GM12878 (cell line): ENCODE data around the gene CTDP1. TPM values are rescaled to one million over a fixed set of nuclear protein-coding genes. Genes with fewer than 3 reads are reported as not detected.
A peak's percentile ranks its signal among the peaks of the same experiment; 100 is the strongest.

Source experiments
- ATAC-seq: fragments of 200-7000 bp; cut with Tn5 transposase; 3 replicates; pipeline ENCODE4 v1.9.1; 2020; ENCODE audit warnings: mild to moderate bottlenecking, moderate library complexity
- BruUV-seq: library from RNA; stranded (reverse); fragments of 400-500 nt; replicated peaks from 2 replicates; lab custom pipeline; 2021; lab: Mats Ljungman, UMichigan
- CTCF ChIA-PET: fragments of 300-600 bp; sonication (Branson Sonifier 250); formaldehyde crosslinking; extraction: SDS; loops from one replicate; lab custom pipeline; 2021; ENCODE audit warnings: inconsistent platforms; lab: Yijun Ruan, JAX
- POLR2A ChIA-PET: fragments of 350-600 bp; formaldehyde crosslinking; extraction: SDS; loops from one replicate; lab custom pipeline; 2021; ENCODE audit warnings: inconsistent platforms; lab: Charles Lee
- RAD21 ChIA-PET: fragments of 300-600 bp; sonication (Branson Sonifier 250); formaldehyde crosslinking; loops from one replicate; lab custom pipeline; 2023; ENCODE audit warnings: antibody characterized with exemption; ENCODE audit not compliant: unreplicated experiment; lab: Charles Lee
- SMC1A ChIA-PET: fragments of 300-600 bp; sonication (Branson Sonifier 250); formaldehyde crosslinking; loops from one replicate; lab custom pipeline; 2023; ENCODE audit not compliant: unreplicated experiment, uncharacterized antibody; lab: Charles Lee
- DNase-seq: peaks from one replicate; pipeline ENCODE4 v3.0.0-alpha.2; 2011; ENCODE audit warnings: low read depth, low spot score
- FAIRE-seq: peaks from 3 replicates; lab custom pipeline; 2011; peaks lifted over from hg19 to GRCh38; lab: Jason Lieb, UNC
- H2AFZ ChIP-seq: 2 replicates; pipeline ENCODE4 v1.6.0; 2011; ENCODE audit warnings: low read depth, low read length, control low read depth; ENCODE audit not compliant: control insufficient read depth
- H3K27ac ChIP-seq: 2 replicates; pipeline ENCODE4 v1.5.1; 2011; ENCODE audit warnings: control low read depth; ENCODE audit not compliant: control insufficient read depth, insufficient read depth
- H3K27me3 ChIP-seq, 2 experiments: replicated peaks in 1 of 2; 2 replicates each; pipeline versions ENCODE4 v1.6.0 to v1.6.1; 2011; ENCODE audit warnings: low read length in 1 of 2; ENCODE audit not compliant: control insufficient read depth in 2 of 2, insufficient read depth in 2 of 2
- H3K36me3 ChIP-seq, 2 experiments: 2 replicates each; pipeline ENCODE4 v1.5.1; 2011; ENCODE audit warnings: low read length in 1 of 2; ENCODE audit not compliant: control insufficient read depth in 2 of 2, insufficient read depth in 2 of 2
- H3K4me1 ChIP-seq: 2 replicates; pipeline ENCODE4 v1.6.1; 2011; ENCODE audit warnings: mild to moderate bottlenecking, low read length, moderate library complexity, mixed read lengths; ENCODE audit not compliant: control insufficient read depth, insufficient read depth
- H3K4me2 ChIP-seq: 2 replicates; pipeline ENCODE4 v1.6.0; 2011; ENCODE audit warnings: control low read depth; ENCODE audit not compliant: control insufficient read depth, insufficient read depth
- H3K4me3 ChIP-seq: fragments of 200-600 bp; sonication (generic); 2 replicates; pipeline ENCODE4 v1.5.1; 2016
- H3K79me2 ChIP-seq: 2 replicates; pipeline ENCODE4 v1.6.0; 2011; ENCODE audit warnings: low read length; ENCODE audit not compliant: control insufficient read depth, insufficient read depth
- H3K9ac ChIP-seq: 2 replicates; pipeline ENCODE4 v1.8.0; 2011; ENCODE audit warnings: low read length, control low read depth, mixed read lengths; ENCODE audit not compliant: control insufficient read depth, insufficient read depth
- H3K9me3 ChIP-seq: replicated peaks from 3 replicates; pipeline ENCODE4 v1.5.1; 2011; ENCODE audit warnings: mild to moderate bottlenecking, low read length; ENCODE audit not compliant: control insufficient read depth, insufficient read depth
- H4K20me1 ChIP-seq: 2 replicates; pipeline ENCODE4 v1.6.0; 2011; ENCODE audit not compliant: control insufficient read depth, insufficient read depth
- ATF7 ChIP-seq: fragments of 450-650 bp; IDR thresholded peaks from 2 replicates; pipeline ENCODE4 v1.6.1; 2016; ENCODE audit warnings: low read depth, mild to moderate bottlenecking
- BHLHE40 ChIP-seq, 2 experiments: fragments of 450-650 bp in 1 of 2; IDR thresholded peaks; 2 replicates each; pipeline ENCODE4 v1.6.1; 2011 to 2017; ENCODE audit warnings: low read depth in 2 of 2, borderline replicate concordance in 1 of 2, improper control_type of control experiment in 1 of 2, low read length in 1 of 2, mild to moderate bottlenecking in 1 of 2
- CHD4 ChIP-seq: fragments of 200-600 bp; sonication (generic); IDR thresholded peaks from 2 replicates; pipeline ENCODE4 v1.6.1; 2016; ENCODE audit warnings: mild to moderate bottlenecking
- CREB1 ChIP-seq: IDR thresholded peaks from 2 replicates; pipeline ENCODE4 v1.6.1; 2012; ENCODE audit warnings: low read depth, mild to moderate bottlenecking, inconsistent platforms
- EED ChIP-seq: sonication (generic); IDR thresholded peaks from 2 replicates; pipeline ENCODE4 v1.6.1; 2016; ENCODE audit warnings: antibody characterized with exemption, low read depth
- KLF5 ChIP-seq: fragments of 450-650 bp; IDR thresholded peaks from 2 replicates; pipeline ENCODE4 v1.6.1; 2014; ENCODE audit warnings: mild to moderate bottlenecking; ENCODE audit not compliant: partially characterized antibody
- MTA2 ChIP-seq: fragments of 450-650 bp; IDR thresholded peaks from 2 replicates; pipeline ENCODE4 v1.6.1; 2016; ENCODE audit warnings: low read depth, mild to moderate bottlenecking, moderate library complexity
- MTA3 ChIP-seq: IDR thresholded peaks from 2 replicates; pipeline ENCODE4 v1.6.1; 2012; ENCODE audit warnings: low read length, inconsistent platforms, borderline replicate concordance
- PML ChIP-seq: IDR thresholded peaks from 2 replicates; pipeline ENCODE4 v1.6.1; 2012; ENCODE audit warnings: low read length, inconsistent platforms
- POLR2AphosphoS2 ChIP-seq: IDR thresholded peaks from 2 replicates; pipeline ENCODE4 v1.6.1; 2011; ENCODE audit warnings: low read depth, mild to moderate bottlenecking, low read length, improper control_type of control experiment, moderate library complexity
- RUNX3 ChIP-seq: IDR thresholded peaks from 2 replicates; pipeline ENCODE4 v1.6.1; 2012; ENCODE audit warnings: low read length, inconsistent platforms
- SMC3 ChIP-seq: IDR thresholded peaks from 2 replicates; pipeline ENCODE4 v1.6.1; 2011; ENCODE audit warnings: low read length, improper control_type of control experiment, borderline replicate concordance
- SPI1 ChIP-seq: IDR thresholded peaks from 2 replicates; pipeline ENCODE4 v1.6.1; 2011; ENCODE audit warnings: low read depth, mild to moderate bottlenecking, low read length, moderate library complexity, borderline replicate concordance; ENCODE audit not compliant: insufficient read depth
- SREBF1 ChIP-seq: IDR thresholded peaks from 2 replicates; pipeline ENCODE4 v1.6.1; 2012; ENCODE audit warnings: mild to moderate bottlenecking, low read length
- USF2 ChIP-seq: IDR thresholded peaks from 2 replicates; pipeline ENCODE4 v1.6.1; 2011; ENCODE audit warnings: low read depth, low read length, improper control_type of control experiment, borderline replicate concordance
- WGBS: methylation state at CpG from one replicate; pipeline ENCODE4 v1.1.6; 2016; ENCODE audit warnings: low lambda C conversion rate; ENCODE audit not compliant: insufficient replicate concordance, insufficient coverage; ENCODE audit errors: missing lambda C conversion rate; 5-methylcytosine and 5-hydroxymethylcytosine counted together
- in situ Hi-C: fragments of 300-500 bp; cut with MboI; formaldehyde crosslinking; loops from 9 replicates; pipeline ENCODE4 v1.14.3; 2018; ENCODE audit warnings: mixed read lengths
- intact Hi-C: fragments of 100-400 bp; cut with micrococcal nuclease; formaldehyde crosslinking; loops from one replicate; pipeline ENCODE4 v1.14.2; 2022; ENCODE audit not compliant: unreplicated experiment
- polyA plus RNA-seq, 11 experiments: library from polyadenylated mRNA; depleted of rRNA in 4 of 11; unstranded in 6 of 11; stranded (reverse) in 5 of 11; fragments of >200 nt; fragmentation: Nextera tagmentation in 4 of 11; fragmentation: Illumina TruSeq in 1 of 11; extraction: Ambion mirVana in 4 of 11; extraction: Trizol in 1 of 11; gene quantifications; 1 replicate in 1 of 11; 2 replicates in 10 of 11; pipeline versions ENCODE4 v1.2.1 to v1.2.3, GENCODE V29; 2011 to 2016; ENCODE audit warnings: inconsistent platforms in 2 of 11, missing spikeins in 2 of 11, low read depth in 1 of 11
- total RNA-seq, 4 experiments: library from RNA; depleted of rRNA in 3 of 4; stranded (reverse); fragments of >200 nt in 3 of 4; fragmentation: Illumina TruSeq in 1 of 4; extraction: Trizol in 1 of 4; gene quantifications; 2 replicates each; pipeline versions ENCODE4 v1.2.1 to v1.2.3, GENCODE V29; 2013 to 2021
- TF ChIP-seq, protein P1 (sequence below): fragments of 450-650 bp; IDR thresholded peaks from 2 replicates; pipeline ENCODE4 v1.6.1; 2018; ENCODE audit warnings: mild to moderate bottlenecking, low read depth, moderate library complexity; ENCODE audit not compliant: partially characterized antibody

The CTDP1 gene
- total and polyA plus RNA-seq, 10 of the 15 experiments (the other 5 are each of a cell fraction or from before 2014, with no cell fraction given): 0.32 to 31.3 (median 8.8) TPM

DNA sequence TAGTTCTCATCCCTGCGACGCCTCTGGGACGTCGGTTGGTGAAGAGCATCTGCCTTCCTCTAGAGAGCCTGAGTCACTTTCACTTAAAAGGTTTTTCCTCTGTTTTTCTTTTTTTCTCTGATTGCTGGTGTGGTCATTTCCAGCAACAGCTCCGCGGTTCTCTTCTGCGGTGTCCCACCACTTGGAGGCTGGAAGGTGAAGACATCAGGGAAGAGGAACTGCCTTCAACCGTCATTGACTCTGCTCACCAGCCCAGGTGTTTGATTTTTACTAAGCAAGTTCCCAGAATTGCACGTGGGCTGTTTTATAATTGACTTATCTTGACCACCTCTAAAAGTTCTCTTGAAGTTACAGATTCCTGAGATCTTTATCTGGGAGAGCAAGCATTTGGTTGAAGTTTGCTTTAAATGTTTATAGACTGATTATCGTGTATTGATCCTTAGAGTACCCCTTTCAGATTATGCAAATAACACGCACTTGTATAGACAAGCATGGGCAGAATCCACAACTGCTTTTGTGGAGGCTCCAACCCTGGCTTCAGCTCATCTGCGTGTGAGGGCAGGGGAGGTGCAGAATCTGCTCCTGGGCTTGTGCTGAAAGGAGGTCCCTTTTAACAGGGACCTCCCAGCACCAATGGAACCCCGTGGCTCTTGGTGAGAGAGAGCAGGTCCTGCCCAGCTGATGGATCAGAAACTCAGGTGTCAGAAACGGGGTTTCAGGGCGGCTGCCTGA is 3.5 kb downstream of the CTDP1 start:
- no peak overlapping the region for H2AFZ ChIP-seq
- ChIA-PET RAD21 (no interaction called here), POLR2A (interaction anchor here (0.5 kb wide), 1 partner anchor 189 kb away, joined by 3 read pairs; no protein-coding TSS in a partner anchor), SMC1A (interaction anchor here (1.1 kb wide), 1 partner anchor 24 kb away, joined by 3 read pairs; no protein-coding TSS in a partner anchor), CTCF (interaction anchor here (1.3 kb wide), 1 partner anchor 26 kb away, joined by 3 read pairs; no protein-coding TSS in a partner anchor)
- in situ Hi-C loops (loop anchor here (5.0 kb wide), 2 partner anchors 274 to 354 kb away; no protein-coding TSS in a partner anchor), intact Hi-C loops (loop anchor here (5.0 to 10.0 kb wide), 2 partner anchors 304 to 462 kb away; partner anchors contain the start of gene TXNL4A)
- peak overlapping the region; percentile 95 for H3K4me2 ChIP-seq
- FAIRE-seq: no peak
- H3K9ac ChIP-seq: no peak overlapping the region
- peaks cover 2% of the 10 kb centered on the region; the same call in 1 of the 2 replicates for H4K20me1 ChIP-seq
- peaks cover 69% of the 10 kb centered on the region for H3K79me2 ChIP-seq
- WGBS: 64% methylated on average over 15 of the region's 15 CpGs
- no peaks in the 10 kb centered on the region for H3K27me3 ChIP-seq
- BruUV-seq: no TSS peak
- DNase-seq: no peak
- peaks cover 26% of the 10 kb centered on the region for H3K4me1 ChIP-seq
- no peaks in the 10 kb centered on the region for H3K9me3 ChIP-seq
- ATAC-seq: no peak
- H3K27ac ChIP-seq: peak overlapping the region; percentile 41; the same call in 1 of the 2 replicates
- no peaks in the 10 kb centered on the region; a peak in 1 of 4 replicates for H3K36me3 ChIP-seq
- H3K4me3 ChIP-seq: peak overlapping the region; percentile 39; the same call in 1 of the 2 replicates
- no peak for TF ChIP-seq CHD4
- TF ChIP-seq SPI1: peak; percentile 38; the same call in 1 of the 2 replicates
- TF ChIP-seq, protein P1, sequence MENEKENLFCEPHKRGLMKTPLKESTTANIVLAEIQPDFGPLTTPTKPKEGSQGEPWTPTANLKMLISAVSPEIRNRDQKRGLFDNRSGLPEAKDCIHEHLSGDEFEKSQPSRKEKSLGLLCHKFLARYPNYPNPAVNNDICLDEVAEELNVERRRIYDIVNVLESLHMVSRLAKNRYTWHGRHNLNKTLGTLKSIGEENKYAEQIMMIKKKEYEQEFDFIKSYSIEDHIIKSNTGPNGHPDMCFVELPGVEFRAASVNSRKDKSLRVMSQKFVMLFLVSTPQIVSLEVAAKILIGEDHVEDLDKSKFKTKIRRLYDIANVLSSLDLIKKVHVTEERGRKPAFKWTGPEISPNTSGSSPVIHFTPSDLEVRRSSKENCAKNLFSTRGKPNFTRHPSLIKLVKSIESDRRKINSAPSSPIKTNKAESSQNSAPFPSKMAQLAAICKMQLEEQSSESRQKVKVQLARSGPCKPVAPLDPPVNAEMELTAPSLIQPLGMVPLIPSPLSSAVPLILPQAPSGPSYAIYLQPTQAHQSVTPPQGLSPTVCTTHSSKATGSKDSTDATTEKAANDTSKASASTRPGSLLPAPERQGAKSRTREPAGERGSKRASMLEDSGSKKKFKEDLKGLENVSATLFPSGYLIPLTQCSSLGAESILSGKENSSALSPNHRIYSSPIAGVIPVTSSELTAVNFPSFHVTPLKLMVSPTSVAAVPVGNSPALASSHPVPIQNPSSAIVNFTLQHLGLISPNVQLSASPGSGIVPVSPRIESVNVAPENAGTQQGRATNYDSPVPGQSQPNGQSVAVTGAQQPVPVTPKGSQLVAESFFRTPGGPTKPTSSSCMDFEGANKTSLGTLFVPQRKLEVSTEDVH: no peak
- 0 out of 2 replicates have a peak, but pooled peaks have one; percentile 46 for TF ChIP-seq CREB1
- no peak for TF ChIP-seq PML
- no peak for TF ChIP-seq USF2
- no peak for TF ChIP-seq MTA3
- TF ChIP-seq BHLHE40 (IDR thresholded peaks at IDR 0.05; ENCODE audit: borderline replicate concordance in 1 of 2, low read depth in 2 of 2, low read length in 1 of 2): peak in 1 of 2 experiments; percentile 16; a peak in 1 of 4 replicates
- TF ChIP-seq EED: peak; percentile 77; the same call in 1 of the 2 replicates
- TF ChIP-seq KLF5: no peak
- peak; percentile 81 for TF ChIP-seq RUNX3
- no peak for TF ChIP-seq POLR2AphosphoS2
- TF ChIP-seq ATF7: peak; percentile 59; the same call in 1 of the 2 replicates
- TF ChIP-seq SREBF1: no peak
- TF ChIP-seq SMC3: no peak
- TF ChIP-seq MTA2: peak; percentile 24; the same call in 1 of the 2 replicates
